ENCODE results near the gene PTPN21.

Gene PTPN21

DNA sequence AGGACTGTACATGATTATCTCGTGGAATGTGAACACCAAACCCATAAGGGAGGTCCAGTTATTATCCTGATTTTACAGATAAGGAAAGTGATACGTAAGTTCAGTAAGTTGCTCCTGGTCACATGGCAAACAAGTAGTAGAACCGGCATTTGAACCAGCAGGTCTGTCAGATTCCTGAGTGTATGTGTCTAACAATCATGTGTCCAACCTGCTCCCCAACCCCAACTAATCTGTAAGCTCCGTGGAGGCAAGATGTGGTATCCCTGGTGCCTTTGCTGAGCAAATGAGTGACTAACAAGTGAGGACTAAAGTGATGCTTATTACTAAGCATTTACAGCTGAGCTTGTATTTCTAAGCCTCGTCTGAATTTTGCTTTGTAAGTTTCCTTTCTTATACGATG lies 65.9 kb downstream of the PTPN21 start:
- H3K36me3 ChIP-seq (ENCODE audit: control insufficient read depth in 2 of 2, insufficient read depth in 2 of 2, low read length in 2 of 2): peaks cover 12 to 26% of the 10 kb centered on the region in 2 donors
- H3K27me3 ChIP-seq (ENCODE audit: control insufficient read depth in 1 of 2, insufficient read depth in 2 of 2, low read length in 2 of 2): no peaks in the 10 kb centered on the region
- no peak overlapping the region for H3K4me3 ChIP-seq (ENCODE audit: low read length in 2 of 2)
- H3K27ac ChIP-seq (ENCODE audit: low read length): no peak overlapping the region
- peaks cover 4% of the 10 kb centered on the region for H3K4me1 ChIP-seq (ENCODE audit: control insufficient read depth, insufficient read depth, low read length)
- H3K9me3 ChIP-seq (ENCODE audit: control insufficient read depth in 2 of 2, low read length in 2 of 2): no peaks in the 10 kb centered on the region
- H3K9ac ChIP-seq (ENCODE audit: low read length in 2 of 2): no peak overlapping the region

DNA sequence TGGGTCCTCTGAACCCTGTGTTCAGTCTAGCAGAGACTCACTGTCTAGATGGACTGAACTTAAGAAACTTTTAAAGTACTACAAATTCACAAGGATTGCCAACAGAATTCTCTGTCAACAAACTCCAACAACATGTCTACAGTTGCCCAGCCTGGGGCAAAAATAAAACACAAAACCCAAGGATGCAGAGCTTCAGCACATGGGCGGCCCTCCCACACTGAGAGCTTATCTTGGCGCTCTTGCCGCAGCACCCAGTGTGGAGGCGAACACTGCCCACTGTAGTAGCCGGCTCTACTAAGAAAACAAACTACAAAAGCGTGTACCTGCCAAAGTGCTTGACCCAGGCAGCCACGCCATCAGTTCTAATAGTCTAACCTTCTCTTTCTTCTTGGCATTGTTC lies 66.7 kb downstream of the PTPN21 start:
- Histone ChIP-seq H3K36me3 (ENCODE audit: control insufficient read depth in 2 of 2, insufficient read depth in 2 of 2, low read length in 2 of 2) (peaks cover 13 to 26% of the 10 kb centered on the region in 2 donors), H3K9ac (ENCODE audit: low read length in 2 of 2) (no peak overlapping the region), H3K4me3 (ENCODE audit: low read length in 2 of 2) (no peak overlapping the region), H3K27me3 (ENCODE audit: control insufficient read depth in 1 of 2, insufficient read depth in 2 of 2, low read length in 2 of 2) (no peaks in the 10 kb centered on the region), H3K4me1 (ENCODE audit: control insufficient read depth, insufficient read depth, low read length) (peaks cover 4% of the 10 kb centered on the region), H3K27ac (ENCODE audit: low read length) (no peak overlapping the region), H3K9me3 (ENCODE audit: control insufficient read depth in 2 of 2, low read length in 2 of 2) (no peaks in the 10 kb centered on the region)

GRCh38 chr14:88482524-88482923 lies 72.3 kb downstream of the PTPN21 start:
- Histone ChIP-seq H3K9ac (ENCODE audit: low read length in 2 of 2) (no peak overlapping the region), H3K27ac (ENCODE audit: low read length) (no peak overlapping the region), H3K36me3 (ENCODE audit: control insufficient read depth in 2 of 2, insufficient read depth in 2 of 2, low read length in 2 of 2) (peaks cover 18 to 38% of the 10 kb centered on the region in 2 donors), H3K27me3 (ENCODE audit: control insufficient read depth in 1 of 2, insufficient read depth in 2 of 2, low read length in 2 of 2) (no peaks in the 10 kb centered on the region), H3K4me3 (ENCODE audit: low read length in 2 of 2) (no peak overlapping the region), H3K9me3 (ENCODE audit: control insufficient read depth in 2 of 2, low read length in 2 of 2) (no peaks in the 10 kb centered on the region), H3K4me1 (ENCODE audit: control insufficient read depth, insufficient read depth, low read length) (no peaks in the 10 kb centered on the region)

GRCh38 chr14:88481794-88482193 lies 73.0 kb downstream of the PTPN21 start:
- Histone ChIP-seq H3K27ac (ENCODE audit: low read length) (no peak overlapping the region), H3K4me1 (ENCODE audit: control insufficient read depth, insufficient read depth, low read length) (no peaks in the 10 kb centered on the region), H3K9ac (ENCODE audit: low read length in 2 of 2) (no peak overlapping the region), H3K4me3 (ENCODE audit: low read length in 2 of 2) (no peak overlapping the region), H3K27me3 (ENCODE audit: control insufficient read depth in 1 of 2, insufficient read depth in 2 of 2, low read length in 2 of 2) (no peaks in the 10 kb centered on the region), H3K9me3 (ENCODE audit: control insufficient read depth in 2 of 2, low read length in 2 of 2) (no peaks in the 10 kb centered on the region), H3K36me3 (ENCODE audit: control insufficient read depth in 2 of 2, insufficient read depth in 2 of 2, low read length in 2 of 2) (peaks cover 19 to 42% of the 10 kb centered on the region in 2 donors)

DNA sequence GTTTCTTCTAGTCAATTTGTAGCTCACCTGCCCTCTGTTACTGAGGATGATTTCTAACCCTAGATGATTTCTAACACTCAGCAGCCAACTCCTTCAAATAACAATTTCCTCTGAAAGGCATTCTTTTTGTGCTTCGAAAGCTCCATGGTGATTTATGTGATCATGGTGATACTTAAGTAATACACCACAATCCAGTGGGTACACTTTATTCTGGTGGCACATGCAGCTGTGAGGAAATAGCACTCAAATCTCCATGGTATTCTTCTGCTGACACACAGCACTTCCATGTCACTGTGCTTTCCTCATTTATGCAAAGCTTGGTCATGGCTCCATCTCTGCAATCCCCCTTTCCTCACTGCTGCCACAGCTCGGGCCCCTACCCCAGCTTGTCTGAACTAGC lies 73.7 kb downstream of the PTPN21 start:
- Histone ChIP-seq H3K27ac (ENCODE audit: low read length) (no peak overlapping the region), H3K9me3 (ENCODE audit: control insufficient read depth in 2 of 2, low read length in 2 of 2) (no peaks in the 10 kb centered on the region), H3K27me3 (ENCODE audit: control insufficient read depth in 1 of 2, insufficient read depth in 2 of 2, low read length in 2 of 2) (no peaks in the 10 kb centered on the region), H3K4me3 (ENCODE audit: low read length in 2 of 2) (no peak overlapping the region), H3K9ac (ENCODE audit: low read length in 2 of 2) (no peak overlapping the region), H3K4me1 (ENCODE audit: control insufficient read depth, insufficient read depth, low read length) (no peaks in the 10 kb centered on the region), H3K36me3 (ENCODE audit: control insufficient read depth in 2 of 2, insufficient read depth in 2 of 2, low read length in 2 of 2) (peaks cover 24 to 44% of the 10 kb centered on the region in 2 donors)

DNA sequence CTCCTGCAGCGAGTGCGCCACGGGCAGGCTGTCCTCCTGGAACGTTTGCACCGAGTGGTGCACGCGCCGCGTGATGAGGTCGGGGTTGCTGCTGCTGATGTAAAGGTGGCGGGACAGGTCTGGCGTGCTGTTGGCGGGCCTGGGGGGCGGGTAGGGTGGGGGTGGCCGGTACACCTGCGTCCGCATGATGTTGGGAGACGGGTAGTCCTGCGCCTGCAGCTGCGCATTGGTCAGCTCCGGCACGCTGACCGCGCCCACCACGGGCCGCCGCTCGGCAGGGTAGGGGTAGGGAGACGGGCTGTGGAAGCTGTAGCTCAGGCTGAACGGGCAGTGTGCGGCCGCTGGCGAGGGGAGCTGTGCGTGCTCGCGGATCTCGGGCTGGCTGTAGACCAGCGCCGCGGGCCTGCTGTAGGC lies 75.2 kb downstream of the PTPN21 start:
- Histone ChIP-seq H3K9me3 (ENCODE audit: control insufficient read depth in 2 of 2, low read length in 2 of 2) (no peaks in the 10 kb centered on the region), H3K27ac (ENCODE audit: low read length) (no peak overlapping the region), H3K4me3 (ENCODE audit: low read length in 2 of 2) (no peak overlapping the region), H3K36me3 (ENCODE audit: control insufficient read depth in 2 of 2, insufficient read depth in 2 of 2, low read length in 2 of 2) (peaks cover 22 to 39% of the 10 kb centered on the region in 2 donors), H3K4me1 (ENCODE audit: control insufficient read depth, insufficient read depth, low read length) (no peaks in the 10 kb centered on the region), H3K27me3 (ENCODE audit: control insufficient read depth in 1 of 2, insufficient read depth in 2 of 2, low read length in 2 of 2) (no peaks in the 10 kb centered on the region), H3K9ac (ENCODE audit: low read length in 2 of 2) (no peak overlapping the region)

GRCh38 chr14:88478931-88479330 lies 75.9 kb downstream of the PTPN21 start:
- Histone ChIP-seq H3K27ac (ENCODE audit: low read length) (no peak overlapping the region), H3K4me1 (ENCODE audit: control insufficient read depth, insufficient read depth, low read length) (no peaks in the 10 kb centered on the region), H3K9ac (ENCODE audit: low read length in 2 of 2) (no peak overlapping the region), H3K9me3 (ENCODE audit: control insufficient read depth in 2 of 2, low read length in 2 of 2) (no peaks in the 10 kb centered on the region), H3K36me3 (ENCODE audit: control insufficient read depth in 2 of 2, insufficient read depth in 2 of 2, low read length in 2 of 2) (peaks cover 16 to 36% of the 10 kb centered on the region in 2 donors), H3K4me3 (ENCODE audit: low read length in 2 of 2) (no peak overlapping the region), H3K27me3 (ENCODE audit: control insufficient read depth in 1 of 2, insufficient read depth in 2 of 2, low read length in 2 of 2) (no peaks in the 10 kb centered on the region)

GRCh38 chr14:88477513-88478250 lies 77.1 kb downstream of the PTPN21 start:
- no peaks in the 10 kb centered on the region for H3K4me1 ChIP-seq (ENCODE audit: control insufficient read depth, insufficient read depth, low read length)
- peaks cover 15 to 34% of the 10 kb centered on the region in 2 donors for H3K36me3 ChIP-seq (ENCODE audit: control insufficient read depth in 2 of 2, insufficient read depth in 2 of 2, low read length in 2 of 2)
- H3K27me3 ChIP-seq (ENCODE audit: control insufficient read depth in 1 of 2, insufficient read depth in 2 of 2, low read length in 2 of 2): no peaks in the 10 kb centered on the region
- no peaks in the 10 kb centered on the region for H3K9me3 ChIP-seq (ENCODE audit: control insufficient read depth in 2 of 2, low read length in 2 of 2)
- H3K9ac ChIP-seq (ENCODE audit: low read length in 2 of 2): no peak overlapping the region
- H3K27ac ChIP-seq (ENCODE audit: low read length): no peak overlapping the region
- no peak overlapping the region for H3K4me3 ChIP-seq (ENCODE audit: low read length in 2 of 2)

- Histone ChIP-seq H3K4me3 (ENCODE audit: low read length in 2 of 2) (no peak overlapping the region), H3K9me3 (ENCODE audit: control insufficient read depth in 2 of 2, low read length in 2 of 2) (no peaks in the 10 kb centered on the region), H3K4me1 (ENCODE audit: control insufficient read depth, insufficient read depth, low read length) (no peaks in the 10 kb centered on the region), H3K27ac (ENCODE audit: low read length) (no peak overlapping the region), H3K9ac (ENCODE audit: low read length in 2 of 2) (no peak overlapping the region), H3K36me3 (ENCODE audit: control insufficient read depth in 2 of 2, insufficient read depth in 2 of 2, low read length in 2 of 2) (peaks cover 12 to 36% of the 10 kb centered on the region in 2 donors), H3K27me3 (ENCODE audit: control insufficient read depth in 1 of 2, insufficient read depth in 2 of 2, low read length in 2 of 2) (no peaks in the 10 kb centered on the region)
Observed at GRCh38 chr14:88476825-88477224, 78.0 kb downstream of the PTPN21 start.

DNA sequence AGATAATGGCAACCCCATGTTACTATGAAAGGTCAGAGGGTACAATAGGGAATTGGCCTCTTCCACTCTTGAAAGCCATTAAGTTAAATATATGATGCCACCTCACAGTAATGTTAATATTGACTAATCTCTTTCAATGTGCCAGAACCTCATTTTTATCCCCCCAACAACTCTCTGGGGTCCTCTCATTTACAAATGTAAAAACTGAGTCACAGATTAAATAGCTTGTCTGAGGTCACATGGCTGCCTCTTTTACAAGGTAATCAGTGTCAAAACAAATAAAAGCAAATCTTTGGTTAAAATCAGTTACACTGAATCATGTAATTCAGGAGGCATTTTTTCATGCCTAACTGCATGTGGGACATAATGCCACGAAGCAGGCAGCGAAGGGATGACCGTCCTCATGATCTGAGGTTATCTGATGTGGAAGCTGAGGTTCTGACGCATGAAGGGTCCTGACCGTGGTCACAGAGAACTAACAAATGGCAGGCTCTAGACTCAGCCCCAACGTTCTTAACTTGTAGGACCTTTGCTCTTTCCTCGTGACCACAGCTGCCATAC lies 78.5 kb downstream of the PTPN21 start:
- H3K4me3 ChIP-seq (ENCODE audit: low read length in 2 of 2): no peak overlapping the region
- no peaks in the 10 kb centered on the region for H3K4me1 ChIP-seq (ENCODE audit: control insufficient read depth, insufficient read depth, low read length)
- peaks cover 13 to 36% of the 10 kb centered on the region in 2 donors for H3K36me3 ChIP-seq (ENCODE audit: control insufficient read depth in 2 of 2, insufficient read depth in 2 of 2, low read length in 2 of 2)
- no peak overlapping the region for H3K9ac ChIP-seq (ENCODE audit: low read length in 2 of 2)
- no peaks in the 10 kb centered on the region for H3K9me3 ChIP-seq (ENCODE audit: control insufficient read depth in 2 of 2, low read length in 2 of 2)
- H3K27ac ChIP-seq (ENCODE audit: low read length): no peak overlapping the region
- H3K27me3 ChIP-seq (ENCODE audit: control insufficient read depth in 1 of 2, insufficient read depth in 2 of 2, low read length in 2 of 2): no peaks in the 10 kb centered on the region

- H3K36me3 ChIP-seq (ENCODE audit: control insufficient read depth in 2 of 2, insufficient read depth in 2 of 2, low read length in 2 of 2): peaks cover 28 to 38% of the 10 kb centered on the region in 2 donors
Observed at GRCh38 chr14:88473791-88474190, 81.0 kb downstream of the PTPN21 start.

More at GRCh38 chr14:88473791-88474190, 81.0 kb downstream of the PTPN21 start:
- Histone ChIP-seq H3K9ac (ENCODE audit: low read length in 2 of 2) (no peak overlapping the region), H3K27ac (ENCODE audit: low read length) (no peak overlapping the region), H3K9me3 (ENCODE audit: control insufficient read depth in 2 of 2, low read length in 2 of 2) (no peaks in the 10 kb centered on the region), H3K27me3 (ENCODE audit: control insufficient read depth in 1 of 2, insufficient read depth in 2 of 2, low read length in 2 of 2) (no peaks in the 10 kb centered on the region), H3K4me3 (ENCODE audit: low read length in 2 of 2) (no peak overlapping the region), H3K4me1 (ENCODE audit: control insufficient read depth, insufficient read depth, low read length) (no peaks in the 10 kb centered on the region)
